H1 (cell line): Measurements from ENCODE around the gene DIPK1B. TPM values are rescaled to one million over a fixed set of nuclear protein-coding genes. Genes with fewer than 3 reads are reported as not detected.

Experiments
- CTCF ChIA-PET: fragments of 300-600 bp; sonication (Branson Sonifier 250); formaldehyde crosslinking; loops from one replicate; lab custom pipeline; 2021; ENCODE audit not compliant: partially characterized antibody; lab: Charles Lee
- POLR2A ChIA-PET: fragments of 300-600 bp; sonication (Branson Sonifier 250); formaldehyde crosslinking; loops from one replicate; lab custom pipeline; 2021; ENCODE audit warnings: inconsistent platforms; ENCODE audit not compliant: partially characterized antibody; lab: Charles Lee
- DNase-seq, 2 experiments: peaks; one replicate each; pipeline versions ENCODE4 v3.0.0 to v3.0.0-alpha.2; 2010 to 2022; ENCODE audit warnings: low spot score in 2 of 2, low read depth in 1 of 2, mixed read lengths in 1 of 2
- FAIRE-seq: peaks from 2 replicates; lab custom pipeline; 2011; peaks lifted over from hg19 to GRCh38; lab: Jason Lieb, UNC
- H2AFZ ChIP-seq: 2 replicates; pipeline ENCODE4 v1.8.1; 2012; ENCODE audit warnings: low read length, inconsistent platforms
- H2AK5ac ChIP-seq: 2 replicates; pipeline ENCODE4 v1.6.1; 2013; ENCODE audit warnings: low read depth, low read length
- H2BK120ac ChIP-seq: replicated peaks from 2 replicates; pipeline ENCODE3; 2013; ENCODE audit warnings: low read depth, low read length, inconsistent platforms
- H2BK12ac ChIP-seq: 2 replicates; pipeline ENCODE4 v1.6.1; 2013; ENCODE audit warnings: low read depth, low read length
- H2BK15ac ChIP-seq: 2 replicates; pipeline ENCODE4 v1.6.1; 2013; ENCODE audit warnings: low read length
- H2BK20ac ChIP-seq: 2 replicates; pipeline ENCODE4 v1.6.1; 2013; ENCODE audit warnings: low read length
- H2BK5ac ChIP-seq: 2 replicates; pipeline ENCODE4 v1.6.1; 2013; ENCODE audit warnings: low read depth, low read length
- H3K14ac ChIP-seq: 2 replicates; pipeline ENCODE4 v1.6.1; 2013; ENCODE audit warnings: inconsistent platforms; ENCODE audit not compliant: insufficient read length
- H3K18ac ChIP-seq: 2 replicates; pipeline ENCODE4 v1.6.1; 2013; ENCODE audit warnings: low read length; ENCODE audit errors: extremely low read depth
- H3K23ac ChIP-seq: 2 replicates; pipeline ENCODE4 v1.6.1; 2013; ENCODE audit warnings: inconsistent platforms; ENCODE audit not compliant: insufficient read length
- H3K23me2 ChIP-seq: 2 replicates; pipeline ENCODE4 v1.6.1; 2013; ENCODE audit warnings: low read depth, low read length
- H3K27ac ChIP-seq: 2 replicates; pipeline ENCODE4 v1.6.1; 2011; ENCODE audit warnings: low read depth, low read length, inconsistent platforms
- H3K27me3 ChIP-seq, 4 experiments: replicated peaks in 1 of 4; 1 replicate in 1 of 4; 2 replicates in 3 of 4; pipeline versions ENCODE4 v1.6.1 to v1.8.1; 2011 to 2013; ENCODE audit warnings: low read length in 3 of 4, mild to moderate bottlenecking in 3 of 4, inconsistent platforms in 2 of 4, mixed read lengths in 2 of 4, moderate library complexity in 1 of 4; ENCODE audit not compliant: control insufficient read depth in 3 of 4, insufficient read depth in 3 of 4; ENCODE audit errors: extremely low read depth in 1 of 4
- H3K36me3 ChIP-seq, 4 experiments: 2 replicates each; pipeline versions ENCODE4 v1.6.1 to v1.8.1; 2011 to 2013; ENCODE audit warnings: mild to moderate bottlenecking in 4 of 4, low read length in 3 of 4, moderate library complexity in 2 of 4, control low read depth in 1 of 4, inconsistent platforms in 1 of 4; ENCODE audit not compliant: insufficient read depth in 4 of 4, control insufficient read depth in 2 of 4
- H3K4ac ChIP-seq: replicated peaks from 2 replicates; pipeline ENCODE3; 2013; ENCODE audit warnings: low read length, low read depth, mixed read lengths, inconsistent platforms; ENCODE audit not compliant: insufficient read length
- H3K4me1 ChIP-seq, 4 experiments: replicated peaks in 1 of 4; 1 replicate in 1 of 4; 2 replicates in 3 of 4; pipeline versions ENCODE4 v1.6.1 to v1.8.1; 2011 to 2013; ENCODE audit warnings: low read length in 3 of 4, inconsistent platforms in 2 of 4, mixed read lengths in 1 of 4; ENCODE audit not compliant: insufficient read depth in 4 of 4, control insufficient read depth in 3 of 4
- H3K4me2 ChIP-seq, 2 experiments: 2 replicates each; pipeline versions ENCODE4 v1.6.1 to v1.8.1; 2011 to 2013; ENCODE audit warnings: low read depth in 2 of 2, low read length in 2 of 2, control low read depth in 1 of 2, inconsistent platforms in 1 of 2, mild to moderate bottlenecking in 1 of 2; ENCODE audit not compliant: insufficient read depth in 1 of 2
- H3K4me3 ChIP-seq, 4 experiments: fragments of 200-600, 300-600 bp in 1 of 4; sonication (generic), shearing (Covaris generic), sonication (Bioruptor Twin) in 1 of 4; 2 replicates each; pipeline versions ENCODE4 v1.5.1 to v1.8.1; 2011 to 2016; ENCODE audit warnings: low read length in 4 of 4, low read depth in 3 of 4, control low read depth in 2 of 4, inconsistent platforms in 2 of 4, mild to moderate bottlenecking in 2 of 4, mixed read lengths in 1 of 4, moderate library complexity in 1 of 4; ENCODE audit not compliant: insufficient read depth in 2 of 4; ENCODE audit errors: extremely low read depth in 1 of 4
- H3K56ac ChIP-seq: replicated peaks from 2 replicates; pipeline ENCODE3; 2013; ENCODE audit warnings: low read depth, mild to moderate bottlenecking, mixed read lengths, low read length, inconsistent platforms; ENCODE audit not compliant: insufficient read length
- H3K79me1 ChIP-seq: 2 replicates; pipeline ENCODE4 v1.6.1; 2013; ENCODE audit warnings: low read depth, low read length, control low read depth
- H3K79me2 ChIP-seq, 2 experiments: 2 replicates each; pipeline versions ENCODE4 v1.6.1 to v1.8.1; 2012 to 2013; ENCODE audit warnings: low read length in 2 of 2, mild to moderate bottlenecking in 2 of 2, inconsistent platforms in 1 of 2; ENCODE audit not compliant: insufficient read depth in 2 of 2, control insufficient read depth in 1 of 2
- H3K9ac ChIP-seq, 4 experiments: replicated peaks in 1 of 4; 1 replicate in 1 of 4; 2 replicates in 3 of 4; pipeline versions ENCODE4 v1.6.1 to v1.8.1; 2011 to 2013; ENCODE audit warnings: low read depth in 3 of 4, low read length in 3 of 4, control low read depth in 2 of 4, mild to moderate bottlenecking in 2 of 4, moderate library complexity in 2 of 4, inconsistent platforms in 1 of 4; ENCODE audit errors: extremely low read depth in 1 of 4
- H3K9me3 ChIP-seq, 2 experiments: 2 replicates each; pipeline versions ENCODE4 v1.6.1 to v1.8.1; 2012 to 2013; ENCODE audit warnings: mild to moderate bottlenecking in 2 of 2, moderate library complexity in 2 of 2, control low read depth in 1 of 2, inconsistent platforms in 1 of 2, low read depth in 1 of 2, low read length in 1 of 2, mixed read lengths in 1 of 2; ENCODE audit not compliant: insufficient read depth in 2 of 2
- H4K20me1 ChIP-seq, 2 experiments: replicated peaks in 1 of 2; 2 replicates each; pipeline versions ENCODE3 to v1.8.1; 2011 to 2013; ENCODE audit warnings: inconsistent platforms in 2 of 2, low read length in 2 of 2, mild to moderate bottlenecking in 1 of 2; ENCODE audit not compliant: insufficient read depth in 2 of 2, control insufficient read depth in 1 of 2
- H4K5ac ChIP-seq: 2 replicates; pipeline ENCODE4 v1.6.1; 2013; ENCODE audit warnings: low read length, low read depth, mixed read lengths, inconsistent platforms; ENCODE audit not compliant: insufficient read length
- H4K8ac ChIP-seq: 2 replicates; pipeline ENCODE4 v1.8.0; 2013; ENCODE audit warnings: mild to moderate bottlenecking, moderate library complexity, low read length, inconsistent platforms; ENCODE audit not compliant: insufficient read depth; ENCODE audit errors: extremely low read depth
- H4K91ac ChIP-seq: replicated peaks from 2 replicates; pipeline ENCODE3; 2013; ENCODE audit warnings: low read length, mixed read lengths, inconsistent platforms; ENCODE audit not compliant: insufficient read length
- BRCA1 ChIP-seq: IDR thresholded peaks from 2 replicates; pipeline ENCODE4 v1.6.1; 2012; ENCODE audit warnings: low read depth, low read length, improper control_type of control experiment
- CBX8 ChIP-seq: fragments of 300-800, 300-1000 bp; sonication (generic); IDR thresholded peaks from 2 replicates; pipeline ENCODE4 v1.7.1; 2016; ENCODE audit warnings: low read depth, low read length, borderline replicate concordance
- FOSL1 ChIP-seq: IDR thresholded peaks from 2 replicates; pipeline ENCODE4 v1.6.1; 2011; ENCODE audit warnings: mild to moderate bottlenecking, low read depth, low read length, moderate library complexity; ENCODE audit not compliant: insufficient read depth
- HDAC6 ChIP-seq: IDR thresholded peaks from one replicate; pipeline ENCODE4 v1.7.1; 2012; ENCODE audit warnings: low read depth, mild to moderate bottlenecking, inconsistent platforms, low read length, moderate library complexity
- JUND ChIP-seq: IDR thresholded peaks from 2 replicates; pipeline ENCODE4 v1.6.1; 2011; ENCODE audit warnings: mild to moderate bottlenecking, improper control_type of control experiment, low read length
- POLR2A ChIP-seq, 2 experiments: IDR thresholded peaks; 1 replicate in 1 of 2; 2 replicates in 1 of 2; pipeline ENCODE4 v1.6.1; 2011; ENCODE audit warnings: low read depth in 2 of 2, low read length in 2 of 2, mild to moderate bottlenecking in 2 of 2; ENCODE audit errors: control extremely low read depth in 1 of 2
- POLR2AphosphoS5 ChIP-seq: IDR thresholded peaks from 2 replicates; pipeline ENCODE4 v1.6.1; 2011; ENCODE audit warnings: low read depth, low read length
- POU5F1 ChIP-seq: IDR thresholded peaks from 2 replicates; pipeline ENCODE4 v1.6.1; 2011; ENCODE audit warnings: low read depth, mild to moderate bottlenecking, low read length, moderate library complexity
- RAD21 ChIP-seq, 2 experiments: IDR thresholded peaks in 1 of 2; conservative IDR thresholded peaks in 1 of 2; 2 replicates each; pipeline ENCODE4 v1.6.1; 2011; ENCODE audit warnings: low read depth in 2 of 2, low read length in 2 of 2, improper control_type of control experiment in 1 of 2, inconsistent platforms in 1 of 2, mild to moderate bottlenecking in 1 of 2, moderate library complexity in 1 of 2
- RNF2 ChIP-seq: fragments of 200-900, 300-1000 bp; sonication (generic); IDR thresholded peaks from 2 replicates; pipeline ENCODE4 v1.7.1; 2016; ENCODE audit warnings: borderline replicate concordance, low read depth, mild to moderate bottlenecking, antibody characterized with exemption, low read length; ENCODE audit not compliant: poor library complexity, severe bottlenecking; ENCODE audit errors: missing control alignments
- SAP30 ChIP-seq: fragments of 300-600 bp; sonication (generic); IDR thresholded peaks from 2 replicates; pipeline ENCODE4 v1.7.1; 2012; ENCODE audit warnings: low read length, moderate library complexity, mild to moderate bottlenecking, inconsistent platforms; ENCODE audit not compliant: insufficient read depth, insufficient replicate concordance
- TEAD4 ChIP-seq: IDR thresholded peaks from 2 replicates; pipeline ENCODE4 v1.6.1; 2012; ENCODE audit warnings: low read depth, low read length, inconsistent platforms, mixed read lengths
- WGBS, 2 experiments: shearing (Covaris generic) in 1 of 2; methylation state at CpG; one replicate each; pipeline versions ENCODE4 v1.1.6 to v1.1.7; 2013 to 2015; ENCODE audit warnings: low lambda C conversion rate in 2 of 2, mixed read lengths in 2 of 2, inconsistent platforms in 1 of 2, low coverage in 1 of 2, missing lambda C conversion rate in 1 of 2; ENCODE audit not compliant: insufficient replicate concordance in 2 of 2, insufficient coverage in 1 of 2, insufficient read length in 1 of 2; ENCODE audit errors: extremely low coverage in 1 of 2, missing lambda C conversion rate in 1 of 2; 5-methylcytosine and 5-hydroxymethylcytosine counted together
- polyA plus RNA-seq, 7 experiments: library from polyadenylated mRNA; depleted of rRNA in 3 of 7; stranded (reverse) in 5 of 7; unstranded in 2 of 7; fragments of >200 nt in 5 of 7; fragments of 200-250 nt in 2 of 7; gene quantifications; 1 replicate in 5 of 7; 2 replicates in 1 of 7; 4 replicates in 1 of 7; pipeline versions ENCODE4 v1.2.1 to v1.2.3, GENCODE V29; 2011 to 2013; ENCODE audit warnings: missing spikeins in 2 of 7, mixed read lengths in 2 of 7
- total RNA-seq: library from RNA; stranded (reverse); fragmentation: NEBNext Ultra II Directional; extraction: Animal tissue kit (Norgen Biotek cat#: 25700); gene quantifications from 2 replicates; pipeline ENCODE4 v1.2.1, GENCODE V29; 2021
- TF ChIP-seq, protein P1 (sequence below): IDR thresholded peaks from 2 replicates; pipeline ENCODE4 v1.6.1; 2011; ENCODE audit warnings: low read depth, mild to moderate bottlenecking, low read length; ENCODE audit not compliant: insufficient read depth

Gene DIPK1B
- total and polyA plus RNA-seq, 2 of the 8 experiments (the other 6 are each of a cell fraction or from before 2014, with no cell fraction given) = 32.3 to 64.8 TPM

DNA sequence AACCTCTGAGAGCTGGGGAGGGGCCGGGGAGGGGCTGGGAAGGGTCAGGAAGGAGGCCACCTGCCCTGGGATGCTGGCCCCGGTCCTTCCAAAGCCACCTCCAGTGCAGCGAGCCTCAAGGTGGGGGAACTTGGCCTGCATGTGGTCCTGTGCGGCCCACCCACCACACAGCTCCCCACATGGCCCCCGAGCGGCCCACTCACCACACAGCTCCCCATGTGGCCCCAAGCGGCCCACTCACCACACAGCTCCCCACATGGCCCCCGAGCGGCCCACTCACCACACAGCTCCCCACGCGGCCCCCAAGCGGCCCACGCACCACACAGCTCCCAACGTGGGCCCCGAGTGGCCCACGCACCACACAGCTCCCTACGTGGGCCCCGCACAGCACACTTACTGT is 32.4 kb downstream of the DIPK1B start:
- H3K4ac ChIP-seq = no peak overlapping the region
- H4K91ac ChIP-seq = no peak overlapping the region
- no peak overlapping the region for H2BK120ac ChIP-seq
- no peak overlapping the region for H3K14ac ChIP-seq
- H3K36me3 ChIP-seq = no peaks in the 10 kb centered on the region
- H2AFZ ChIP-seq = no peak overlapping the region
- FAIRE-seq = no peak
- no peak overlapping the region for H3K4me2 ChIP-seq
- H3K27me3 ChIP-seq = peaks cover 0 to 4% (median 0%) of the 10 kb centered on the region in 4 experiments; a peak in 2 of 7 replicates
- ChIA-PET POLR2A (interaction anchor here (11.7 kb wide), 1 partner anchor 15 kb away, joined by 137 read pairs; no protein-coding TSS in a partner anchor), CTCF (interaction anchor here (0.6 to 4.8 kb wide), 8 partner anchors 10 to 323 kb away, joined by 3 to 36 read pairs (median 6); partner anchors contain the start of gene LCN8)
- no peaks in the 10 kb centered on the region; the same call in 1 of the 2 replicates for H3K23me2 ChIP-seq
- H3K79me1 ChIP-seq = no peaks in the 10 kb centered on the region
- H2AK5ac ChIP-seq = no peak overlapping the region
- no peak overlapping the region for H3K27ac ChIP-seq
- no peak overlapping the region for H3K18ac ChIP-seq
- H3K4me3 ChIP-seq = no peak overlapping the region
- H3K4me1 ChIP-seq = peaks cover 0 to 20% (median 9%) of the 10 kb centered on the region in 4 experiments; a peak in 6 of 7 replicates
- H4K8ac ChIP-seq = no peak overlapping the region
- no peak overlapping the region for H3K23ac ChIP-seq
- DNase-seq = no peak
- H3K9me3 ChIP-seq = no peaks in the 10 kb centered on the region
- H3K9ac ChIP-seq = no peak overlapping the region
- H2BK15ac ChIP-seq = no peak overlapping the region
- WGBS, 2 experiments = 98% methylated on average over 9 of the region's 18 CpGs; no CpG with 5 or more reads in 1 of the 2 experiments
- H2BK5ac ChIP-seq = no peak overlapping the region
- H4K5ac ChIP-seq = no peak overlapping the region
- no peak overlapping the region for H2BK12ac ChIP-seq
- no peak overlapping the region for H3K56ac ChIP-seq
- H2BK20ac ChIP-seq = no peak overlapping the region
- no peaks in the 10 kb centered on the region for H3K79me2 ChIP-seq
- no peaks in the 10 kb centered on the region for H4K20me1 ChIP-seq
- TF ChIP-seq RAD21 (IDR thresholded peaks at IDR 0.05 in 1 of 2, conservative IDR thresholded peaks at IDR 0.05 in 1 of 2; ENCODE audit: low read depth in 2 of 2, low read length in 2 of 2) (no peak), JUND (no peak), TEAD4 (no peak), SAP30 (no peak), POU5F1 (no peak), HDAC6 (no peak), POLR2AphosphoS5 (no peak), FOSL1 (no peak), RNF2 (no peak), POLR2A (IDR thresholded peaks at IDR 0.05; ENCODE audit: control extremely low read depth in 1 of 2, low read depth in 2 of 2, low read length in 2 of 2) (no peak), CBX8 (no peak), BRCA1 (no peak)
- TF ChIP-seq, protein P1, sequence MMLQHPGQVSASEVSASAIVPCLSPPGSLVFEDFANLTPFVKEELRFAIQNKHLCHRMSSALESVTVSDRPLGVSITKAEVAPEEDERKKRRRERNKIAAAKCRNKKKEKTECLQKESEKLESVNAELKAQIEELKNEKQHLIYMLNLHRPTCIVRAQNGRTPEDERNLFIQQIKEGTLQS = no peak
